GM18867 (cell line): ENCODE data around the gene CTNNA3.

Experiments
- ATAC-seq: cut with Tn5 transposase; IDR thresholded peaks from one replicate; pipeline ENCODE4 v1.9.1; 2021; ENCODE audit warnings: mild to moderate bottlenecking, moderate library complexity; ENCODE audit not compliant: unreplicated experiment

CTNNA3 gene

GRCh38 chr10:66714741-66715140 lies 981.3 kb downstream of the CTNNA3 start:
- ATAC-seq, result no peak

GRCh38 chr10:66713387-66713786 lies 982.6 kb downstream of the CTNNA3 start:
- no peak for ATAC-seq

GRCh38 chr10:66698069-66698468 lies 997.9 kb downstream of the CTNNA3 start:
- no peak for ATAC-seq

GRCh38 chr10:66695046-66695445 lies 1000.9 kb downstream of the CTNNA3 start:
- ATAC-seq, result no peak

- ATAC-seq, result no peak
These were observed 1011.4 kb downstream of the CTNNA3 start for GRCh38 chr10:66684581-66684980.

GRCh38 chr10:66680886-66681285 lies 1015.1 kb downstream of the CTNNA3 start:
- ATAC-seq, result no peak

- no peak for ATAC-seq
These were observed 1017.5 kb downstream of the CTNNA3 start for GRCh38 chr10:66678521-66678920.

- ATAC-seq, result no peak
These were observed 1022.9 kb downstream of the CTNNA3 start for GRCh38 chr10:66673071-66673470.

GRCh38 chr10:66671562-66671961 lies 1024.4 kb downstream of the CTNNA3 start:
- no peak for ATAC-seq

GRCh38 chr10:66671064-66671463 lies 1024.9 kb downstream of the CTNNA3 start:
- no peak for ATAC-seq

GRCh38 chr10:66656499-66656898 lies 1039.5 kb downstream of the CTNNA3 start:
- no peak for ATAC-seq

GRCh38 chr10:66654861-66655260 lies 1041.1 kb downstream of the CTNNA3 start:
- no peak for ATAC-seq

- no peak for ATAC-seq
These were observed 1044.5 kb downstream of the CTNNA3 start for GRCh38 chr10:66651308-66652082.

GRCh38 chr10:66649626-66650025 lies 1046.4 kb downstream of the CTNNA3 start:
- ATAC-seq, result no peak

- no peak for ATAC-seq
These were observed 1053.8 kb downstream of the CTNNA3 start for GRCh38 chr10:66642217-66642616.

GRCh38 chr10:66639371-66639770 lies 1056.6 kb downstream of the CTNNA3 start:
- no peak for ATAC-seq

GRCh38 chr10:66637273-66638036 lies 1058.5 kb downstream of the CTNNA3 start:
- no peak for ATAC-seq

- no peak for ATAC-seq
These were observed 1066.0 kb downstream of the CTNNA3 start for GRCh38 chr10:66629996-66630395.

- peak; percentile 83 for ATAC-seq
These were observed 1068.8 kb downstream of the CTNNA3 start for GRCh38 chr10:66627156-66627555.

- no peak for ATAC-seq
These were observed 1070.0 kb downstream of the CTNNA3 start for GRCh38 chr10:66625709-66626590.

- ATAC-seq, result no peak
These were observed 1073.9 kb downstream of the CTNNA3 start for GRCh38 chr10:66622050-66622449.
